GM12875 (cell line): ENCODE measurements around the gene LHFPL3.

Experiments
- H3K4me3 ChIP-seq: one replicate; pipeline ENCODE4 v1.5.1; 2011; ENCODE audit warnings: low read depth, low read length, control low read depth
- TF ChIP-seq, protein P1 (sequence below): IDR thresholded peaks from 2 replicates; pipeline ENCODE4 v1.5.1; 2011; ENCODE audit warnings: low read depth, mild to moderate bottlenecking, control low read depth, inconsistent platforms, low read length, moderate library complexity, borderline replicate concordance; ENCODE audit not compliant: insufficient read depth

LHFPL3 gene

DNA sequence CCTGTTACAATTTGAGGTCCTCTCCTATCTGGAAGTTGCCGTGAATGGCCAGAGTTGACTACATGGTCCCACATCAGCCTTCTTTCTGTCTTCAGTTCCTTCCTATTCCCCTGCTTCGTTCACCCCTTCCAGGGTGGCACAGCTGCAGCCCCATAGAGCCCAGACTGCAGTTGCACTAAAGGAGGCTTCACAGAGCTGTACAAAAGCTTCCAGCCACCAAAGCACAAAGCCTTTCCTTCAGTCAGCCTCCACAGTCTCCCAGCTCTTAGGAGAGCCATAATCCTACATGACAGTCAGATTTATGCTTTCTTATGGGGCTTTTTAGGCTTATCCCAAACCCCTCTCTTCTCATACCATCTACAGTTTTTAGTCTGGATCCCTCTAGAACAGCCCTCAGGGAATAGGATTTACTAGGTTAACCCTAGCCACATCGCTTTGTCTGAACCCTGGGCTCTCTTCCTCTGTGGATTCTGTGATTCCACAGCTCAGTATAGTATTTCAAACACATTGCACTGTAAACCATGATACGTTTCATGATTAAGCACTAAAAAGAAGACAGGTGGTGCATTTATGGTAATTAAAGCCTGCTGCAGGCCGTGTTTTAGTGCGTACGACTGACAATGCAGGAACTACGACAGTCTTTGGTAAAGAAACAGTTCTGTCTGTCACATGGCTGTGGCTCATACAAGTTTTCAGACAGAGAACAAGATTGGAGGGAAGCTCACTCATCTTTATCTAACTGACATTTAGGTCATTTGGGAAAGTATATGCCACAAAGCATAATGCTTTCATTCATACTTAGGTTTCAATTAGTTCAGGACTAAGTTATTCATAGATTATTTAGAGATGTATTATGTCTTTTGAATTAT lies 477.3 kb downstream of the LHFPL3 start:
- TF ChIP-seq, protein P1, sequence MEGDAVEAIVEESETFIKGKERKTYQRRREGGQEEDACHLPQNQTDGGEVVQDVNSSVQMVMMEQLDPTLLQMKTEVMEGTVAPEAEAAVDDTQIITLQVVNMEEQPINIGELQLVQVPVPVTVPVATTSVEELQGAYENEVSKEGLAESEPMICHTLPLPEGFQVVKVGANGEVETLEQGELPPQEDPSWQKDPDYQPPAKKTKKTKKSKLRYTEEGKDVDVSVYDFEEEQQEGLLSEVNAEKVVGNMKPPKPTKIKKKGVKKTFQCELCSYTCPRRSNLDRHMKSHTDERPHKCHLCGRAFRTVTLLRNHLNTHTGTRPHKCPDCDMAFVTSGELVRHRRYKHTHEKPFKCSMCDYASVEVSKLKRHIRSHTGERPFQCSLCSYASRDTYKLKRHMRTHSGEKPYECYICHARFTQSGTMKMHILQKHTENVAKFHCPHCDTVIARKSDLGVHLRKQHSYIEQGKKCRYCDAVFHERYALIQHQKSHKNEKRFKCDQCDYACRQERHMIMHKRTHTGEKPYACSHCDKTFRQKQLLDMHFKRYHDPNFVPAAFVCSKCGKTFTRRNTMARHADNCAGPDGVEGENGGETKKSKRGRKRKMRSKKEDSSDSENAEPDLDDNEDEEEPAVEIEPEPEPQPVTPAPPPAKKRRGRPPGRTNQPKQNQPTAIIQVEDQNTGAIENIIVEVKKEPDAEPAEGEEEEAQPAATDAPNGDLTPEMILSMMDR, result no peak
- no peak overlapping the region for H3K4me3 ChIP-seq

DNA sequence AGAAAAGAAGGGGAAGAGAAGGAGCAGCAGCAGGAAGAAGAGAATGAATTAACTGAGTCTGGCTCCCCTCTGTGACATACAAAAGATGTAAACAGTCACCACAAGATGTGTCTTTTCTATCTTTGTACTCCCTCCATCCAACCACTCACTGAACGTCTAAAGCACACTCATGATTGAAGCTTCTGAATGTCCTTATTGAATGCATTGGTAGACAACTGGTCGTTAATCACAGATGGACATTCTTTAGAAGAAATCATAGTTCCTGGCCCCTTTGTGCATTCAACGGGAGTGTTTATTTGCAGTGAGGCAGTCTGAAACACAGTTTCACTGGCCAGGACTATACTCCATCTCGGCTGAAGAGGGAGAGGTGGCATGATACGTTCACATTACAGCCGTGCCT lies 479.3 kb downstream of the LHFPL3 start:
- H3K4me3 ChIP-seq, result no peak overlapping the region
- TF ChIP-seq, protein P1, result no peak

DNA sequence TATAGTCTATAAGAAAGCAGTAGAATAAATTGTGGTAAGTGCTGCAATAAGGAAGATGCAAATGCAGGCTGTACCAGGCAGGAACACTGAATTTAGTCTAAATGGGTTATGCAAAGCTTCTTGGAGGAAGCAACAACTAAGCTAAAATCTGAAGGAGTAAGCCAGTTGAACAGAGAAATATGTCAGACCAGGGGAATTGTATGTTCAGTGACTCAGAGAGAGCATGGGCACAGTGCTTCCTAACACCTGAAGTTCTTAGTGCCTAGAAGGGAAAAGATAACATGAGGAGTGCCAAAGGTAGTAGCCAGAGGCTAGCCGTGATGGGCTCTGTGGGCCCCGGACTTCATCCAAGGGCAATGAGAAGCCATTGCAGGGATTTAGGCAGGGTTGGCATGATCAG lies 481.5 kb downstream of the LHFPL3 start:
- H3K4me3 ChIP-seq, result no peak overlapping the region
- TF ChIP-seq, protein P1, result no peak

DNA sequence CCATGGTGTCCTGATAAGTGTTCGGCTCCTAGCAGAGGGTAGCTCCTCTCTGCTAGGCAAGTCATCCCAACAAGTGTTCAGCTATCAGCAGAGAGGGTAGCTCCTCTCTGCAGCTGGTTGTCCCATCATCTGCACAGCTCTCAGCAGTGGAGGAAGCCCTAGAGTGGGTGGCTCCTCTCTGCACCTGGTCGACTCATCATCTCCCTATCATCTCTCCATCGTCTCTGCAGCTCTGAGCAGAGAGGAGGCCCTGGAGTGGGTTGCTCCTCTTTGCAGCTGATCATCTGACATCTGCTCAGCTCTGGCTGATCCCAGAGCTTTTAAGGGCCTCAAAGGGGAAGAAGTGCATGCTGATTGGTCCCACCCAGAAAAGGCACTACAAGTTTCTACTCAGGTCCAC lies 485.7 kb downstream of the LHFPL3 start:
- TF ChIP-seq, protein P1, result no peak
- no peak overlapping the region for H3K4me3 ChIP-seq

DNA sequence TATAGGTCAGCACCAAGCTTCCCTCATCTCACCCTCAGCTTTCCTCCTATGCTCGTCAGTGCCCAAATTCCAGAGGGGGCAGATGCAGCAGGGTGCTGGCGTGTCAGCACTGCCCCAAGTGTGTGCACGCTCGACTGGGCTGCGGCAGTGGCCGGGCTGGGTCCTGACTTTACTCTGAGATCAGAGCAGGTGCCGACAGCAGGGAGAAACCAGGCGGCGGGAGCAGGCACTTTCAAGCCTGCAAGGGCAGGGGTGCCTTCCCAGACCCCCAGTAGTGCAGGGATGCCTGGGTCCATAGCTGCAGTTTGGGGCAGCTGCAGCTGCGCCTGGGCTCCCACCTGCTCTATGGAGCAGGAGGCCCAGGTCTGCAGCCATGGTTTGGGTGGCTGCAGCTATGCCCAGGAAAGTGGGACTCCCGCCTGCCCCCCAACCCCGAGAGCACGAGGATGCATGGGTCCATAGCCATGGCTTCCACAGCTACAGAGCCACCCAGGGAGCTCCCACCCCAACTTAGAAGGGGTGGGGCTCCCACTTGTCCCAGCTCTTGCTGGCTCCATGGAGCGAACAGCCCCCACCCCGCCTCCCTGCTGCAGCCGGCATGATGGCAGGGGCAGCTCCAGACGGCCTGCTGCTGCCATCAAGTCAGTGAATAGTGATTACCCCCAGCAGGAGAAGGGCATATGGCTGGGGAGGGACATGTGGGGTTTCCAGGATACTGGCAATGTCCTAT lies 486.4 kb downstream of the LHFPL3 start:
- TF ChIP-seq, protein P1, result no peak
- no peak overlapping the region for H3K4me3 ChIP-seq

DNA sequence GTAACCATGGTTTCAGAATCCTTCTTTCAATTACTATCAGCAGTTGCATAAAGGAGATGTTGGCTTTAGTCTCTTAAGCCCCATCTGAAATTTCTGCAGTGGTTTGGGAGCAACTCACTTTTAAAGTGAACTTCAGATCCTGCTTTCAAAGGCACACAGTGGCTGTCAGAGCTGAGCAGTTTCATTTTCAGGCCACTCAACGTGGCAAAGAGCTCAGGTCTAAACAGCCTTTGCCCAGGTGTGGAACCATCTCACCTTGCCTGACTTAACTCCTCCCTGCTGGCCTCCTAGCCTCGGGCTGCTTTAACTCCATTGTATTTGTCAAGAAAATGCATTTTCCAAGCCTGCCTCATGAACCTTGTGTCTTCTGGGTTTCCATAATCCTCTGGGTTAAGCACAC lies 488.1 kb downstream of the LHFPL3 start:
- H3K4me3 ChIP-seq, result no peak overlapping the region
- TF ChIP-seq, protein P1, result no peak
